Endodermal cell (in vitro differentiated cells): ENCODE results near the gene LMF1. TPM values are rescaled to one million over a fixed set of nuclear protein-coding genes. Genes with fewer than 3 reads are reported as not detected.
A peak's percentile ranks its signal among the peaks of the same experiment; 100 is the strongest.

Experiments
- DNase-seq: peaks from one replicate; pipeline ENCODE4 v3.0.0-alpha.2; 2017
- H3K27ac ChIP-seq: 2 replicates; pipeline ENCODE4 v1.5.1; 2013; ENCODE audit warnings: mild to moderate bottlenecking, low read depth, low read length, moderate library complexity
- H3K27me3 ChIP-seq: 2 replicates; pipeline ENCODE4 v1.6.1; 2013; ENCODE audit warnings: mild to moderate bottlenecking, low read length, moderate library complexity; ENCODE audit not compliant: insufficient read depth, control insufficient read depth, poor library complexity, severe bottlenecking
- H3K36me3 ChIP-seq: 2 replicates; pipeline ENCODE4 v1.7.0; 2013; ENCODE audit warnings: mild to moderate bottlenecking, low read length, moderate library complexity; ENCODE audit not compliant: control insufficient read depth, insufficient read depth
- H3K4me1 ChIP-seq: one replicate; pipeline ENCODE4 v1.7.0; 2013; ENCODE audit warnings: low read length; ENCODE audit not compliant: control insufficient read depth, insufficient read depth
- H3K4me3 ChIP-seq: 2 replicates; pipeline ENCODE4 v1.5.1; 2013; ENCODE audit warnings: mild to moderate bottlenecking, low read length, moderate library complexity
- H3K9ac ChIP-seq: 2 replicates; pipeline ENCODE4 v1.6.1; 2013; ENCODE audit warnings: mild to moderate bottlenecking, low read length, moderate library complexity; ENCODE audit not compliant: poor library complexity, severe bottlenecking; ENCODE audit errors: extremely low read depth
- H3K9me3 ChIP-seq: 2 replicates; pipeline ENCODE4 v1.6.1; 2013; ENCODE audit warnings: mild to moderate bottlenecking, low read length, moderate library complexity; ENCODE audit not compliant: control insufficient read depth
- H3K27ac Mint-ChIP-seq: 2 replicates; pipeline ENCODE4 v1.8.0; 2020; ENCODE audit warnings: mixed read lengths
- H3K27me3 Mint-ChIP-seq: 2 replicates; pipeline ENCODE4 v1.8.0; 2021; ENCODE audit warnings: mild to moderate bottlenecking, mixed read lengths; ENCODE audit not compliant: insufficient read depth
- H3K36me3 Mint-ChIP-seq: 2 replicates; pipeline ENCODE4 v1.8.0; 2020; ENCODE audit warnings: low read depth, mixed read lengths
- H3K4me1 Mint-ChIP-seq: 2 replicates; pipeline ENCODE4 v1.8.0; 2020; ENCODE audit warnings: mixed read lengths
- H3K4me3 Mint-ChIP-seq: 2 replicates; pipeline ENCODE4 v1.8.0; 2020; ENCODE audit warnings: mild to moderate bottlenecking, moderate library complexity, mixed read lengths
- H3K9me3 Mint-ChIP-seq: 2 replicates; pipeline ENCODE4 v1.8.0; 2020; ENCODE audit warnings: mild to moderate bottlenecking, mixed read lengths
- CTCF ChIP-seq: fragments of 200-600 bp; sonication (generic); conservative IDR thresholded peaks from 2 replicates; pipeline ENCODE4 v1.5.0; 2021; ENCODE audit warnings: antibody characterized with exemption, mild to moderate bottlenecking
- WGBS, 2 experiments: methylation state at CpG; one replicate each; pipeline versions ENCODE4 v1.1.5 to v1.1.7; 2013; ENCODE audit warnings: missing lambda C conversion rate in 2 of 2, mixed read lengths in 1 of 2; ENCODE audit not compliant: insufficient coverage in 1 of 2, insufficient read length in 1 of 2; 5-methylcytosine and 5-hydroxymethylcytosine counted together
- total RNA-seq, 2 donors: library from RNA; stranded (reverse); fragmentation: NEBNext Ultra II Directional in 1 of 2; extraction: Animal tissue kit (Norgen Biotek cat#: 25700) in 1 of 2; gene quantifications; 2 replicates in 1 of 2; 3 replicates in 1 of 2; pipeline ENCODE4 v1.2.1, GENCODE V29; 2021

The LMF1 gene
- total RNA-seq, 2 donors from 2014 or later: 13.7 to 15.1 TPM

GRCh38 chr16:879461-879861 lies 91.3 kb downstream of the LMF1 start:
- Mint-ChIP-seq H3K27ac (no peak overlapping the region), H3K27me3 (no peaks in the 10 kb centered on the region), H3K36me3 (no peaks in the 10 kb centered on the region), H3K4me3 (no peak overlapping the region), H3K9me3 (peaks cover 2% of the 10 kb centered on the region), H3K4me1 (no peaks in the 10 kb centered on the region)
- no peak for TF ChIP-seq CTCF
- no peaks in the 10 kb centered on the region for H3K36me3 ChIP-seq
- no peaks in the 10 kb centered on the region for H3K27me3 ChIP-seq
- H3K9ac ChIP-seq: no peak overlapping the region
- 91 to 97% methylated on average over 24 to 27 of the region's 27 CpGs for WGBS, 2 experiments
- no peaks in the 10 kb centered on the region for H3K4me1 ChIP-seq
- H3K9me3 ChIP-seq: peaks cover 8% of the 10 kb centered on the region
- DNase-seq: no peak
- no peak overlapping the region for H3K27ac ChIP-seq
- H3K4me3 ChIP-seq: no peak overlapping the region

GRCh38 chr16:878886-879285 lies 91.9 kb downstream of the LMF1 start:
- no peak overlapping the region for H3K4me3 Mint-ChIP-seq
- Histone ChIP-seq H3K9me3 (peaks cover 2% of the 10 kb centered on the region), H3K4me1 (no peaks in the 10 kb centered on the region), H3K27ac (no peak overlapping the region), H3K27me3 (no peaks in the 10 kb centered on the region), H3K36me3 (no peaks in the 10 kb centered on the region), H3K9ac (no peak overlapping the region), H3K4me3 (no peak overlapping the region)
- H3K27me3 Mint-ChIP-seq: no peaks in the 10 kb centered on the region
- TF ChIP-seq CTCF: no peak
- no peaks in the 10 kb centered on the region for H3K4me1 Mint-ChIP-seq
- 89% methylated on average over 9 to 14 of the region's 14 CpGs for WGBS, 2 experiments
- H3K27ac Mint-ChIP-seq: no peak overlapping the region
- no peaks in the 10 kb centered on the region for H3K36me3 Mint-ChIP-seq
- peaks cover 2% of the 10 kb centered on the region for H3K9me3 Mint-ChIP-seq
- DNase-seq: no peak

- peak; percentile 82 for DNase-seq
- Mint-ChIP-seq H3K9me3 (peaks cover 2% of the 10 kb centered on the region), H3K36me3 (no peaks in the 10 kb centered on the region), H3K27ac (no peak overlapping the region), H3K4me1 (no peaks in the 10 kb centered on the region), H3K27me3 (no peaks in the 10 kb centered on the region), H3K4me3 (no peak overlapping the region)
- H3K36me3 ChIP-seq: no peaks in the 10 kb centered on the region
- no peaks in the 10 kb centered on the region for H3K27me3 ChIP-seq
- H3K9ac ChIP-seq: no peak overlapping the region
- H3K27ac ChIP-seq: no peak overlapping the region
- no peak overlapping the region for H3K4me3 ChIP-seq
- no peaks in the 10 kb centered on the region for H3K4me1 ChIP-seq
- peak; percentile 37 for TF ChIP-seq CTCF
- 80 to 84% methylated on average over 34 to 44 of the region's 44 CpGs for WGBS, 2 experiments
- no peaks in the 10 kb centered on the region for H3K9me3 ChIP-seq
These were observed 92.6 kb downstream of the LMF1 start for GRCh38 chr16:878072-878784.
